Natural killer cell (primary cell): ENCODE results near the gene RAI1. TPM values are rescaled to one million over a fixed set of nuclear protein-coding genes. Genes with fewer than 3 reads are reported as not detected.

Experiments used
- ATAC-seq, 3 donors: fragments of 150-1000 bp in 2 of 3; fragments of 200-7000 bp in 1 of 3; cut with Tn5 transposase; 1 replicate in 1 of 3; 2 replicates in 2 of 3; pipeline ENCODE4 v1.10.0; 2021; ENCODE audit warnings: mild to moderate bottlenecking in 2 of 3, moderate library complexity in 2 of 3
- DNase-seq, 2 donors: peaks; one replicate each; pipeline versions ENCODE4 v3.0.0 to v3.0.0-alpha.2; 2013 to 2021; ENCODE audit warnings: mixed read lengths in 1 of 2
- H3K27ac ChIP-seq: one replicate; pipeline ENCODE4 v1.5.1; 2013; ENCODE audit warnings: mild to moderate bottlenecking, low read length
- H3K27me3 ChIP-seq: one replicate; pipeline ENCODE4 v1.6.1; 2013; ENCODE audit warnings: low read length; ENCODE audit not compliant: control insufficient read depth, insufficient read depth
- H3K36me3 ChIP-seq: one replicate; pipeline ENCODE4 v1.6.1; 2013; ENCODE audit warnings: low read length; ENCODE audit not compliant: control insufficient read depth, insufficient read depth
- H3K4me1 ChIP-seq: one replicate; pipeline ENCODE4 v1.6.1; 2013; ENCODE audit warnings: low read length; ENCODE audit not compliant: control insufficient read depth, insufficient read depth
- H3K4me3 ChIP-seq: one replicate; pipeline ENCODE4 v1.5.1; 2013; ENCODE audit warnings: low read length
- H3K9me3 ChIP-seq: one replicate; pipeline ENCODE4 v1.6.1; 2013; ENCODE audit warnings: low read length; ENCODE audit not compliant: control insufficient read depth, insufficient read depth
- H3K27ac Mint-ChIP-seq, 2 donors: one replicate each; pipeline ENCODE4 v1.8.0; 2022; ENCODE audit warnings: mild to moderate bottlenecking in 2 of 2, mixed read lengths in 2 of 2, moderate library complexity in 1 of 2
- H3K27me3 Mint-ChIP-seq, 2 donors: one replicate each; pipeline ENCODE4 v1.8.0; 2022; ENCODE audit warnings: low read depth in 2 of 2, mixed read lengths in 2 of 2
- H3K36me3 Mint-ChIP-seq: one replicate; pipeline ENCODE4 v1.8.0; 2022; ENCODE audit warnings: mixed read lengths
- H3K4me1 Mint-ChIP-seq, 2 donors: one replicate each; pipeline ENCODE4 v1.8.0; 2022; ENCODE audit warnings: mixed read lengths in 2 of 2
- H3K4me3 Mint-ChIP-seq: one replicate; pipeline ENCODE4 v1.8.0; 2022; ENCODE audit warnings: mild to moderate bottlenecking, moderate library complexity, mixed read lengths
- H3K9me3 Mint-ChIP-seq, 2 donors: one replicate each; pipeline ENCODE4 v1.8.0; 2022; ENCODE audit warnings: mixed read lengths in 2 of 2
- WGBS: methylation state at CpG from one replicate; pipeline ENCODE4 v1.1.7; 2013; ENCODE audit warnings: missing lambda C conversion rate; ENCODE audit not compliant: insufficient coverage; 5-methylcytosine and 5-hydroxymethylcytosine counted together
- intact Hi-C: fragments of 100-400 bp; cut with micrococcal nuclease; formaldehyde crosslinking; loops from one replicate; pipeline ENCODE4 v1.14.2; 2022
- total RNA-seq, 4 donors: library from RNA; stranded (reverse); fragments of 120-200 nt in 1 of 4; gene quantifications; one replicate each; pipeline versions ENCODE4 v1.2.3 to v1.2.4, GENCODE V29; 2013 to 2022
- TF ChIP-seq, protein P1 (sequence below): fragments of 200-600 bp; IDR thresholded peaks from one replicate; pipeline ENCODE4 v1.8.0; 2022; ENCODE audit warnings: antibody characterized with exemption

RAI1 gene
- total RNA-seq, 3 donors from 2014 or later (not counting 1 experiment from before 2014, with no cell fraction given) = 39.8 to 55.0 (median 49.4) TPM

GRCh38 chr17:17681744-17682292 is 560 bp downstream of the RAI1 start:
- peaks cover 29 to 32% of the 10 kb centered on the region in 2 donors for H3K4me1 Mint-ChIP-seq
- H3K27me3 ChIP-seq = no peaks in the 10 kb centered on the region
- DNase-seq = peak; percentile 48 to 70
- peak overlapping the region; percentile 98 for H3K27ac ChIP-seq
- ATAC-seq = peak; percentile 25 to 38 (median 36)
- no peaks in the 10 kb centered on the region for H3K36me3 ChIP-seq
- H3K9me3 ChIP-seq = no peaks in the 10 kb centered on the region
- intact Hi-C loops = loop anchor here (1.0 to 5.0 kb wide), 5 partner anchors 71 to 355 kb away; partner anchors contain the start of genes ATPAF2, DRC3, GID4 and TOM1L2
- WGBS = under 1% methylated on average over 68 of the region's 68 CpGs
- H3K27me3 Mint-ChIP-seq = peaks cover 0 to 3% of the 10 kb centered on the region in 2 donors
- TF ChIP-seq, protein P1, sequence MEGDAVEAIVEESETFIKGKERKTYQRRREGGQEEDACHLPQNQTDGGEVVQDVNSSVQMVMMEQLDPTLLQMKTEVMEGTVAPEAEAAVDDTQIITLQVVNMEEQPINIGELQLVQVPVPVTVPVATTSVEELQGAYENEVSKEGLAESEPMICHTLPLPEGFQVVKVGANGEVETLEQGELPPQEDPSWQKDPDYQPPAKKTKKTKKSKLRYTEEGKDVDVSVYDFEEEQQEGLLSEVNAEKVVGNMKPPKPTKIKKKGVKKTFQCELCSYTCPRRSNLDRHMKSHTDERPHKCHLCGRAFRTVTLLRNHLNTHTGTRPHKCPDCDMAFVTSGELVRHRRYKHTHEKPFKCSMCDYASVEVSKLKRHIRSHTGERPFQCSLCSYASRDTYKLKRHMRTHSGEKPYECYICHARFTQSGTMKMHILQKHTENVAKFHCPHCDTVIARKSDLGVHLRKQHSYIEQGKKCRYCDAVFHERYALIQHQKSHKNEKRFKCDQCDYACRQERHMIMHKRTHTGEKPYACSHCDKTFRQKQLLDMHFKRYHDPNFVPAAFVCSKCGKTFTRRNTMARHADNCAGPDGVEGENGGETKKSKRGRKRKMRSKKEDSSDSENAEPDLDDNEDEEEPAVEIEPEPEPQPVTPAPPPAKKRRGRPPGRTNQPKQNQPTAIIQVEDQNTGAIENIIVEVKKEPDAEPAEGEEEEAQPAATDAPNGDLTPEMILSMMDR = no peak
- peak overlapping the region; percentile 93 for H3K4me3 Mint-ChIP-seq
- peaks cover 29% of the 10 kb centered on the region for H3K4me1 ChIP-seq
- no peaks in the 10 kb centered on the region for H3K9me3 Mint-ChIP-seq
- peak overlapping the region; percentile 91 to 96 for H3K27ac Mint-ChIP-seq
- H3K36me3 Mint-ChIP-seq = no peaks in the 10 kb centered on the region
- H3K4me3 ChIP-seq = peak overlapping the region; percentile 77

DNA sequence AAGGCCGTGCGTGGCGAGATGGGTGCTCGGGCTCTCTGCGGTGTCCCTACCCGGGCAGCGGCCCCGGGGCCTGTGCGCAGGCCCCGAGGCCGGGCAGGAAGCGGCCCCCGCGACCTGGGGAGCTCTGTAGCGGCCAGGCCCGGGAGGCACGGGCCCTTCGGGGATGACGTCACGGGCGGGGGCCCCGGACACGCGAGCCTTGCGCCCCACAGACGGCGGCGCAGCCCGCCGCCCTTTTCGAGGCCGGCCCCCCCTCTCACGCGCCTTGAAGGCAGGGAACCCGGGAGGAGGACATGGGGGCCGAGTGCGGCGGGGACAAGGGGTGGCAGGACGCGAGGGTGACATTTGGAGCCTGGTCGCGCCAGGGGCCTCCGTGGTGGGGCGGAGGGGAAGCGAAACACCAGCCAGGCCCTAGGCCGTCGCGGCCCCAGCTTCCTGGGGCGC is 1.1 kb downstream of the RAI1 start:
- no peaks in the 10 kb centered on the region for H3K36me3 Mint-ChIP-seq
- peaks cover 25 to 34% of the 10 kb centered on the region in 2 donors for H3K4me1 Mint-ChIP-seq
- intact Hi-C loops = loop anchor here (2.0 to 5.0 kb wide), 3 partner anchors 70 to 355 kb away; partner anchors contain the start of genes ATPAF2, DRC3, GID4 and TOM1L2
- Histone ChIP-seq H3K36me3 (no peaks in the 10 kb centered on the region), H3K27me3 (no peaks in the 10 kb centered on the region), H3K4me1 (peaks cover 24% of the 10 kb centered on the region), H3K4me3 (peak overlapping the region; percentile 77), H3K27ac (peak overlapping the region; percentile 98), H3K9me3 (no peaks in the 10 kb centered on the region)
- ATAC-seq (peak; percentile 43 to 67 (median 58)), DNase-seq (peak; percentile 74)
- TF ChIP-seq, protein P1 = no peak
- peak overlapping the region; percentile 95 for H3K4me3 Mint-ChIP-seq
- peak overlapping the region; percentile 91 to 96 for H3K27ac Mint-ChIP-seq
- 0% methylated on average over 49 of the region's 49 CpGs for WGBS
- no peaks in the 10 kb centered on the region for H3K9me3 Mint-ChIP-seq
- peaks cover 0 to 3% of the 10 kb centered on the region in 2 donors for H3K27me3 Mint-ChIP-seq

GRCh38 chr17:17682737-17683680 is 1.8 kb downstream of the RAI1 start:
- peak overlapping the region; percentile 91 to 96 for H3K27ac Mint-ChIP-seq
- H3K9me3 Mint-ChIP-seq = no peaks in the 10 kb centered on the region
- Histone ChIP-seq H3K27ac (peak overlapping the region; percentile 98), H3K36me3 (no peaks in the 10 kb centered on the region), H3K4me3 (peak overlapping the region; percentile 77), H3K4me1 (peaks cover 23% of the 10 kb centered on the region), H3K9me3 (no peaks in the 10 kb centered on the region), H3K27me3 (no peaks in the 10 kb centered on the region)
- WGBS = 8% methylated on average over 54 of the region's 57 CpGs
- peaks cover 0 to 3% of the 10 kb centered on the region in 2 donors for H3K27me3 Mint-ChIP-seq
- H3K4me1 Mint-ChIP-seq = peaks cover 25 to 35% of the 10 kb centered on the region in 2 donors
- ATAC-seq (peak; percentile 54 to 68 (median 59)), DNase-seq (peak; percentile 62 to 91)
- peak overlapping the region; percentile 95 for H3K4me3 Mint-ChIP-seq
- no peaks in the 10 kb centered on the region for H3K36me3 Mint-ChIP-seq
- TF ChIP-seq, protein P1 = no peak
- intact Hi-C loops = loop anchor here (2.0 to 5.0 kb wide), 3 partner anchors 70 to 354 kb away; partner anchors contain the start of genes ATPAF2, DRC3, GID4 and TOM1L2
